ENCODE measurements around the gene DOCK2.

Gene DOCK2

DNA sequence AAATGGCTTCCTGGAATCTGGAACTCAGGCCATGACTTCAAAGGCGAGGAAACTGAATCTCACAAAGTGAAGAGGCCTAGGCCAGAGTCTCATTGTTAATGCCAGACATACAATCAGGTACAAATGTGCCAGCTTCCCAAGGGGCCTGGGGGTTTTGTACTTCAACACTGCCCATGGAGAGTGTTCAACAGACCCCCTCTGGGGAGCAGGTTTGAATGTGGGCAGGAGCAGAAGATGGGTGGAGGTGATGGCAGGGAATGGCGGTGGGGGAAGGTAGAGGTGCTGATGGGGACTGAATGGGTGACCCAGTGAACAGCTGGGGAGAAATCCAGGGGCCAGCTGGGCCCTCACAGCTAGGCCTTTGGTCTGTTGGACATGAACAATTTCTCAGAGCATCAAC lies 480.7 kb downstream of the DOCK2 start:
- no peaks in the 10 kb centered on the region for H3K4me1 ChIP-seq (ENCODE audit: control insufficient read depth in 2 of 2, insufficient read depth in 2 of 2, low read length in 2 of 2)
- H3K27me3 ChIP-seq (ENCODE audit: control insufficient read depth in 2 of 2, insufficient read depth in 2 of 2, low read length in 2 of 2), result no peaks in the 10 kb centered on the region
- no peak overlapping the region for H3K9ac ChIP-seq (ENCODE audit: low read depth in 1 of 2, low read length in 2 of 2)
- H3K36me3 ChIP-seq (ENCODE audit: control insufficient read depth in 2 of 2, insufficient read depth in 2 of 2, low read length in 2 of 2), result no peaks in the 10 kb centered on the region
- no peak overlapping the region for H3K4me3 ChIP-seq (ENCODE audit: low read length in 2 of 2)
- no peak overlapping the region for H3K27ac ChIP-seq (ENCODE audit: low read depth in 2 of 2, low read length in 2 of 2)
- H3K9me3 ChIP-seq (ENCODE audit: control insufficient read depth in 2 of 2, low read length in 2 of 2), result no peaks in the 10 kb centered on the region

DNA sequence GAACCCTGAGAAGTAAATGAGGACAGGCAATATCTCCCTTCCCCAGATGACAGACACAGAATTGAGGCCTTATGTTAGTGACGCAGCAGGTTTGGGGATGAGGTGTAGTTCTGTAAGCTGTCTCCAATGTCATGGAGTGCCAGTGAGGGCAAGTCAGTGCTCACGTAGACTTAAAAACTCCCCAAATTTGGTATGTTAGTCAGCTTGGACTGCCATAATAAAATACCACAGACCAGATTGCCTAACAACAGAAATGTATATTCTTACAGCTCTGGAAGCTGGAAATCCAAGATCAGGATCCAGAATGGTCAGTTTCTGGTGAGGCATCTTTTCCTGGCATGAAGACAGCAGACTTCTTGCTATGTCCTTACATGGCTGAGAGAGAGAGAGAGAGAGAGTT lies 483.5 kb downstream of the DOCK2 start:
- H3K36me3 ChIP-seq (ENCODE audit: control insufficient read depth in 2 of 2, insufficient read depth in 2 of 2, low read length in 2 of 2), result no peaks in the 10 kb centered on the region
- no peak overlapping the region for H3K4me3 ChIP-seq (ENCODE audit: low read length in 2 of 2)
- H3K9ac ChIP-seq (ENCODE audit: low read depth in 1 of 2, low read length in 2 of 2), result no peak overlapping the region
- H3K4me1 ChIP-seq (ENCODE audit: control insufficient read depth in 2 of 2, insufficient read depth in 2 of 2, low read length in 2 of 2), result no peaks in the 10 kb centered on the region
- H3K27me3 ChIP-seq (ENCODE audit: control insufficient read depth in 2 of 2, insufficient read depth in 2 of 2, low read length in 2 of 2), result no peaks in the 10 kb centered on the region
- H3K9me3 ChIP-seq (ENCODE audit: control insufficient read depth in 2 of 2, low read length in 2 of 2), result no peaks in the 10 kb centered on the region
- no peak overlapping the region for H3K27ac ChIP-seq (ENCODE audit: low read depth in 2 of 2, low read length in 2 of 2)

DNA sequence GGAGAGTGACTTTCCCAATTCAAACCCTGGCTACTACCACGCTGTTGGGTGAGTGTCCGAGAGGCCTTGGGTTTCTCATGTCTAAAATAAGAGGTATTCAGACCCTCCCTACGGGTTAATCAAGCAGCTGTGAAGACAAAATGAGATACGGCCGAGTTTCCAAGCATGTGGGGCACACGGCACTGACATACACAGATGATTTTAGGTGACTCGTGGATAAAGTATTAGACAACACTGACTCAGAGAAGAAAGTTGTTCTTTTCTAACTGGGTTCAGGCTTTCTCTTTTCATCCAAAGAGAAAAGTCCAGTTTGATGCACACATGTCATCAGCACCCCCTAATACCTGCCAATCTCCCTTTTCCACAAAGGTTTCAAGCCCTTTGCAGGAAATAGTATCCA lies 484.2 kb downstream of the DOCK2 start:
- Histone ChIP-seq H3K27ac (ENCODE audit: low read depth in 2 of 2, low read length in 2 of 2) (no peak overlapping the region), H3K4me3 (ENCODE audit: low read length in 2 of 2) (no peak overlapping the region), H3K36me3 (ENCODE audit: control insufficient read depth in 2 of 2, insufficient read depth in 2 of 2, low read length in 2 of 2) (no peaks in the 10 kb centered on the region), H3K9me3 (ENCODE audit: control insufficient read depth in 2 of 2, low read length in 2 of 2) (no peaks in the 10 kb centered on the region), H3K4me1 (ENCODE audit: control insufficient read depth in 2 of 2, insufficient read depth in 2 of 2, low read length in 2 of 2) (no peaks in the 10 kb centered on the region), H3K9ac (ENCODE audit: low read depth in 1 of 2, low read length in 2 of 2) (no peak overlapping the region), H3K27me3 (ENCODE audit: control insufficient read depth in 2 of 2, insufficient read depth in 2 of 2, low read length in 2 of 2) (no peaks in the 10 kb centered on the region)

DNA sequence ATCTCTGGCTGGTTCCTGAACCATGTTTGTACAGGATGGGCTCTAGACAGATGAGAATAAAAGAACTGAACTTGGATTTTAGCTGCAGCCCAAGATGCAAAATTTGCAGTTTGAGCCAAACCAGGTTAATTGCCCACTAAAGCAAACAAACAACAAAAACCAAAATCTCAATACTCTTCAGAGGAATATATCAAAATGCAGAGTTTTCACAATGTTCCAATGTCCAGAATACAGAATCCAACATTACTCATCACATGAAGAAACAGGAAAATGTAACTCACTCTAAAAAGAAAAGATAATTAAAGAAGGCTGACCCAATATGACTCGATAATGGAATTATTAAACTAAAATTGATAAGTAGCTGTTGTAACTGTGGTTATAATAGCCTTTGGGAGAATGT lies 489.0 kb downstream of the DOCK2 start:
- no peaks in the 10 kb centered on the region for H3K9me3 ChIP-seq (ENCODE audit: control insufficient read depth in 2 of 2, low read length in 2 of 2)
- no peaks in the 10 kb centered on the region for H3K27me3 ChIP-seq (ENCODE audit: control insufficient read depth in 2 of 2, insufficient read depth in 2 of 2, low read length in 2 of 2)
- H3K4me3 ChIP-seq (ENCODE audit: low read length in 2 of 2), result no peak overlapping the region
- H3K36me3 ChIP-seq (ENCODE audit: control insufficient read depth in 2 of 2, insufficient read depth in 2 of 2, low read length in 2 of 2), result no peaks in the 10 kb centered on the region
- H3K4me1 ChIP-seq (ENCODE audit: control insufficient read depth in 2 of 2, insufficient read depth in 2 of 2, low read length in 2 of 2), result no peaks in the 10 kb centered on the region
- H3K27ac ChIP-seq (ENCODE audit: low read depth in 2 of 2, low read length in 2 of 2), result no peak overlapping the region
- H3K9ac ChIP-seq (ENCODE audit: low read depth in 1 of 2, low read length in 2 of 2), result no peak overlapping the region

DNA sequence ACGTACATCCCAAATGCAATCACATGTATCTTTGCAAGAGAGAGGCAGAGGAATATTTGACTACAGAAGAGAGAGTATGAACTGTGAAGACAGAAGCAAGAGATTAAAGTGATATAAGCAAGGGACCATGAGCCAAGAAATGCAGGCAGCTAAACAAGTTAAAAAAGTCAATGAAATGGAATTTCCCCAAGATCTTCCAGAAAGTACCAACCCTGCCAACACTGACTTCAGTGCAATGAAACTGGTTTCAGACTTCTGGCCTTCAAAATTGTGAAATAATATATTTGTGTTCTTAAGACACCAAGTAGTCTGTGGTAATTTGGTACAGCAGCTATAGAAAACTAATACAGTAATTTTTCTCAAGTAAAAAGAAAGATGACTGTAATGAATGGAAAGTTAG lies 489.6 kb downstream of the DOCK2 start:
- no peaks in the 10 kb centered on the region for H3K27me3 ChIP-seq (ENCODE audit: control insufficient read depth in 2 of 2, insufficient read depth in 2 of 2, low read length in 2 of 2)
- H3K4me3 ChIP-seq (ENCODE audit: low read length in 2 of 2), result no peak overlapping the region
- no peaks in the 10 kb centered on the region for H3K9me3 ChIP-seq (ENCODE audit: control insufficient read depth in 2 of 2, low read length in 2 of 2)
- H3K36me3 ChIP-seq (ENCODE audit: control insufficient read depth in 2 of 2, insufficient read depth in 2 of 2, low read length in 2 of 2), result no peaks in the 10 kb centered on the region
- no peak overlapping the region for H3K9ac ChIP-seq (ENCODE audit: low read depth in 1 of 2, low read length in 2 of 2)
- no peak overlapping the region for H3K27ac ChIP-seq (ENCODE audit: low read depth in 2 of 2, low read length in 2 of 2)
- no peaks in the 10 kb centered on the region for H3K4me1 ChIP-seq (ENCODE audit: control insufficient read depth in 2 of 2, insufficient read depth in 2 of 2, low read length in 2 of 2)

DNA sequence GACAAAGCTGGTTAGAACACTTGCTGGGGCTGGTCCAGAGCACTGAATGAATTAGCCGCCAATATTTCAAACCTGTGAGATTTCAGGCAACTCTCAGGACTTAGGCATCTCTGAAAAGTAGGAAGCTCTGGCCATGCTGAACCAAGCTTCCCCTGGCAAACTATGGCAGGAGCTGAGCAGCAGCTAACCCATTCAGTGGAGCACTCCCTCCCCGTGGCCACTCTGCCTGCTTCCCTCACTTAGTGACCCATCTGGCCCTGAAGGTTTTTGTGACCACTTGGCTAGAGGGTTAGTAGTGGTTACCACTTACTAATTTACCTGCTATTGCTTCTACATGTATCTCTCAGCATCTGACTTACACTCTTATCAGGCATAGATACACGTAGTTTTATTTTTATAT lies 494.2 kb downstream of the DOCK2 start:
- Histone ChIP-seq H3K27ac (ENCODE audit: low read depth in 2 of 2, low read length in 2 of 2) (no peak overlapping the region), H3K9me3 (ENCODE audit: control insufficient read depth in 2 of 2, low read length in 2 of 2) (no peaks in the 10 kb centered on the region), H3K9ac (ENCODE audit: low read depth in 1 of 2, low read length in 2 of 2) (no peak overlapping the region), H3K4me1 (ENCODE audit: control insufficient read depth in 2 of 2, insufficient read depth in 2 of 2, low read length in 2 of 2) (no peaks in the 10 kb centered on the region), H3K4me3 (ENCODE audit: low read length in 2 of 2) (no peak overlapping the region), H3K27me3 (ENCODE audit: control insufficient read depth in 2 of 2, insufficient read depth in 2 of 2, low read length in 2 of 2) (no peaks in the 10 kb centered on the region), H3K36me3 (ENCODE audit: control insufficient read depth in 2 of 2, insufficient read depth in 2 of 2, low read length in 2 of 2) (no peaks in the 10 kb centered on the region)

DNA sequence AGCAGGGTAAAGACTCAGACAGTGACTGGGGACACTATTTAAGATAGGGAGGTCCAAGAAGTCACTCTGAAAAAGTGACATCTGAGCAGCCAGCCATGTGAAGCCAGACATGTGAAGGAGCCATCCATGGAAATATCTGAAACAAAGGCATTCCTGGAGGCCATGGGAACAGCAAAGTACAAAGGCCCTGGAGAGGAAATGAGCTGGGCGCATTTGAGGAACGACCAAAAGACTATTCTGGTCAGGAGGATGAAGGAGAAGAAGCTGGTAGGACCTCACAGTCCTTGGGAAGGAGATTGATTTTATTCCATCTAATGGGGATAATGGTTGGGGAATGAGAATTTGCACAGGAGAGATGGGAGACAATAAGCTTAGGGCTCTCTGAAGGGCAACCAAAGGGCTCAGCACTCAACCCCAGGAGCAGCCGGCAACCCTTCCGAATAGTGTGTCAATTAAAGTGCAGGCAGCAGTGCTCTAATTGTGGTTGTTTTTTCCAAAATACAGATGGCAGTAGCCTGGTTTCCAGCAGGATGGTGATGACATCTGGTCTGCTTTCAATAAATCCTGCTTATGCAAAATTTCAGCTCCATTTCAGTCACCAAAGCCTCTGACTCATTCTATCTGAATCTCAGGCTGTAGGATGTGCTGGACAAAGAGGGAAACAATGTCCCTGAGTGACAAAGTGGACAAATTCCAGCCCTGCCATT lies 495.3 kb downstream of the DOCK2 start:
- H3K4me3 ChIP-seq (ENCODE audit: low read length in 2 of 2), result no peak overlapping the region
- H3K27ac ChIP-seq (ENCODE audit: low read depth in 2 of 2, low read length in 2 of 2), result no peak overlapping the region
- H3K27me3 ChIP-seq (ENCODE audit: control insufficient read depth in 2 of 2, insufficient read depth in 2 of 2, low read length in 2 of 2), result no peaks in the 10 kb centered on the region
- no peaks in the 10 kb centered on the region for H3K9me3 ChIP-seq (ENCODE audit: control insufficient read depth in 2 of 2, low read length in 2 of 2)
- H3K9ac ChIP-seq (ENCODE audit: low read depth in 1 of 2, low read length in 2 of 2), result no peak overlapping the region
- no peaks in the 10 kb centered on the region for H3K36me3 ChIP-seq (ENCODE audit: control insufficient read depth in 2 of 2, insufficient read depth in 2 of 2, low read length in 2 of 2)
- no peaks in the 10 kb centered on the region for H3K4me1 ChIP-seq (ENCODE audit: control insufficient read depth in 2 of 2, insufficient read depth in 2 of 2, low read length in 2 of 2)
